Body of pancreas (tissue), 4 donors: ENCODE measurements around the gene PBX1. TPM values are rescaled to one million over a fixed set of nuclear protein-coding genes. Genes with fewer than 3 reads are reported as not detected.
A peak's percentile ranks its signal among the peaks of the same experiment; 100 is the strongest.

Experiments
- ATAC-seq: fragments of 150-250 bp; one replicate; pipeline ENCODE4 v1.9.1; 2016
- DNase-seq, 4 donors: peaks; one replicate each; pipeline ENCODE4 v3.0.0-alpha.2; 2019
- H3K27ac ChIP-seq, 4 donors: fragments of 200-600 bp; sonication (generic); 1 replicate in 3 of 4; 2 replicates in 1 of 4; pipeline versions ENCODE4 v1.5.1 to v1.6.1; 2016 to 2019; ENCODE audit warnings: mild to moderate bottlenecking in 1 of 4, mixed read lengths in 1 of 4, moderate library complexity in 1 of 4
- H3K27me3 ChIP-seq, 2 donors: fragments of 200-600 bp; sonication (generic); one replicate each; pipeline ENCODE4 v1.6.0; 2016; ENCODE audit warnings: mild to moderate bottlenecking in 1 of 2
- H3K36me3 ChIP-seq, 2 donors: fragments of 200-600 bp; sonication (generic); replicated peaks in 1 of 2; 2 replicates each; pipeline ENCODE4 v1.5.1; 2016; ENCODE audit warnings: low read depth in 2 of 2; ENCODE audit not compliant: insufficient read depth in 1 of 2
- H3K4me1 ChIP-seq: fragments of 200-600 bp; sonication (generic); one replicate; pipeline ENCODE4 v1.6.0; 2016
- H3K4me3 ChIP-seq, 2 donors: fragments of 200-600 bp; sonication (generic); 1 replicate in 1 of 2; 2 replicates in 1 of 2; pipeline ENCODE4 v1.5.1; 2016 to 2019
- H3K9me3 ChIP-seq, 3 donors: fragments of 200-600 bp; sonication (generic); 1 replicate in 2 of 3; 2 replicates in 1 of 3; pipeline ENCODE4 v1.5.1; 2016
- CTCF ChIP-seq, 7 experiments: fragments of 450-650 bp in 4 of 7; fragments of 200-600 bp in 3 of 7; sonication (generic) in 3 of 7; IDR thresholded peaks; one replicate each; pipeline ENCODE4 v1.5.1; 2016 to 2019; ENCODE audit warnings: antibody characterized with exemption in 7 of 7
- POLR2A ChIP-seq, 3 donors: fragments of 450-650 bp; IDR thresholded peaks; one replicate each; pipeline ENCODE4 v1.6.1; 2016; ENCODE audit warnings: antibody characterized with exemption in 3 of 3, mild to moderate bottlenecking in 2 of 3
- WGBS, 2 donors: methylation state at CpG; one replicate each; pipeline ENCODE4 v1.1.5; 2017; 5-methylcytosine and 5-hydroxymethylcytosine counted together
- intact Hi-C: fragments of 100-400 bp; cut with DNase I; formaldehyde crosslinking; loops from one replicate; pipeline ENCODE4 v1.15.1; 2023
- total RNA-seq, 2 donors: library from RNA; depleted of rRNA; stranded (reverse); fragments of >200 nt; gene quantifications; one replicate each; pipeline ENCODE4 v1.1.0, GENCODE V29; 2016

The PBX1 gene
- total RNA-seq, 2 donors from 2014 or later = 83.1 to 111 TPM

GRCh38 chr1:164834641-164835040 lies 275.7 kb downstream of the PBX1 start:
- ATAC-seq = no peak
- H3K27me3 ChIP-seq = no peaks in the 10 kb centered on the region
- no peak for DNase-seq
- H3K9me3 ChIP-seq = no peaks in the 10 kb centered on the region
- H3K4me3 ChIP-seq = no peak overlapping the region
- 0% methylated on average over 1 of the region's 1 CpG for WGBS, 2 donors
- intact Hi-C loops = no loop called here
- no peak for TF ChIP-seq POLR2A (IDR thresholded peaks at IDR 0.05)
- TF ChIP-seq CTCF (IDR thresholded peaks at IDR 0.05) = no peak
- H3K4me1 ChIP-seq = peaks cover 14% of the 10 kb centered on the region
- H3K36me3 ChIP-seq = no peaks in the 10 kb centered on the region
- no peak overlapping the region for H3K27ac ChIP-seq

- Histone ChIP-seq H3K36me3 (no peaks in the 10 kb centered on the region), H3K27ac (no peak overlapping the region), H3K27me3 (no peaks in the 10 kb centered on the region), H3K4me3 (no peak overlapping the region), H3K4me1 (peaks cover 6% of the 10 kb centered on the region), H3K9me3 (no peaks in the 10 kb centered on the region)
- ATAC-seq (peak; percentile 12), DNase-seq (no peak)
- TF ChIP-seq CTCF (IDR thresholded peaks at IDR 0.05) = no peak
- intact Hi-C loops = no loop called here
- 63 to 70% methylated on average over 7 of the region's 7 CpGs for WGBS, 2 donors
These were observed 277.6 kb downstream of the PBX1 start for GRCh38 chr1:164836614-164837018.

GRCh38 chr1:164838786-164839185 lies 279.8 kb downstream of the PBX1 start:
- ATAC-seq = no peak
- no peaks in the 10 kb centered on the region for H3K27me3 ChIP-seq
- intact Hi-C loops = no loop called here
- no peak for TF ChIP-seq POLR2A (IDR thresholded peaks at IDR 0.05)
- no peak for TF ChIP-seq CTCF (IDR thresholded peaks at IDR 0.05)
- H3K27ac ChIP-seq = no peak overlapping the region
- 92 to 97% methylated on average over 3 of the region's 3 CpGs for WGBS, 2 donors
- H3K4me1 ChIP-seq = peaks cover 6% of the 10 kb centered on the region
- no peak for DNase-seq
- no peak overlapping the region for H3K4me3 ChIP-seq
- H3K9me3 ChIP-seq = no peaks in the 10 kb centered on the region
- no peaks in the 10 kb centered on the region for H3K36me3 ChIP-seq

- Histone ChIP-seq H3K4me3 (no peak overlapping the region), H3K27ac (no peak overlapping the region), H3K36me3 (no peaks in the 10 kb centered on the region), H3K9me3 (no peaks in the 10 kb centered on the region), H3K4me1 (peaks cover 6% of the 10 kb centered on the region), H3K27me3 (no peaks in the 10 kb centered on the region)
- no peak for ATAC-seq
- no peak for DNase-seq
- intact Hi-C loops = no loop called here
- TF ChIP-seq CTCF (IDR thresholded peaks at IDR 0.05) = no peak
- no peak for TF ChIP-seq POLR2A (IDR thresholded peaks at IDR 0.05)
- 86 to 88% methylated on average over 9 of the region's 9 CpGs for WGBS, 2 donors
These were observed 282.0 kb downstream of the PBX1 start for GRCh38 chr1:164840936-164841335.

GRCh38 chr1:164841702-164842465 lies 282.9 kb downstream of the PBX1 start:
- intact Hi-C loops = no loop called here
- no peak for DNase-seq
- TF ChIP-seq POLR2A (IDR thresholded peaks at IDR 0.05) = no peak
- no peak for TF ChIP-seq CTCF (IDR thresholded peaks at IDR 0.05)
- no peaks in the 10 kb centered on the region for H3K27me3 ChIP-seq
- WGBS, 2 donors = 83 to 86% methylated on average over 13 to 14 of the region's 14 CpGs
- no peak for ATAC-seq
- no peak overlapping the region for H3K27ac ChIP-seq
- peaks cover under 1% of the 10 kb centered on the region for H3K4me1 ChIP-seq
- H3K9me3 ChIP-seq = no peaks in the 10 kb centered on the region
- peaks cover 0 to 8% of the 10 kb centered on the region in 2 donors for H3K36me3 ChIP-seq
- H3K4me3 ChIP-seq = no peak overlapping the region
